D721Med (cell line): ENCODE results near the gene CNTNAP2.

Experiments
- DNase-seq: peaks from one replicate; pipeline ENCODE4 v3.0.0; 2011; ENCODE audit warnings: low spot score; ENCODE audit not compliant: insufficient read length
- FAIRE-seq: peaks from 2 replicates; lab custom pipeline; 2011; peaks lifted over from hg19 to GRCh38; lab: Jason Lieb, UNC
- TF ChIP-seq, protein P1 (sequence below): IDR thresholded peaks from 2 replicates; pipeline ENCODE4 v1.5.1; 2012; ENCODE audit warnings: mild to moderate bottlenecking, control low read depth; ENCODE audit not compliant: insufficient read depth; ENCODE audit errors: missing control alignments

Gene CNTNAP2

GRCh38 chr7:147978651-147979050, 1862.0 kb downstream of the CNTNAP2 start:
- DNase-seq: no peak
- FAIRE-seq: no peak
- TF ChIP-seq, protein P1, sequence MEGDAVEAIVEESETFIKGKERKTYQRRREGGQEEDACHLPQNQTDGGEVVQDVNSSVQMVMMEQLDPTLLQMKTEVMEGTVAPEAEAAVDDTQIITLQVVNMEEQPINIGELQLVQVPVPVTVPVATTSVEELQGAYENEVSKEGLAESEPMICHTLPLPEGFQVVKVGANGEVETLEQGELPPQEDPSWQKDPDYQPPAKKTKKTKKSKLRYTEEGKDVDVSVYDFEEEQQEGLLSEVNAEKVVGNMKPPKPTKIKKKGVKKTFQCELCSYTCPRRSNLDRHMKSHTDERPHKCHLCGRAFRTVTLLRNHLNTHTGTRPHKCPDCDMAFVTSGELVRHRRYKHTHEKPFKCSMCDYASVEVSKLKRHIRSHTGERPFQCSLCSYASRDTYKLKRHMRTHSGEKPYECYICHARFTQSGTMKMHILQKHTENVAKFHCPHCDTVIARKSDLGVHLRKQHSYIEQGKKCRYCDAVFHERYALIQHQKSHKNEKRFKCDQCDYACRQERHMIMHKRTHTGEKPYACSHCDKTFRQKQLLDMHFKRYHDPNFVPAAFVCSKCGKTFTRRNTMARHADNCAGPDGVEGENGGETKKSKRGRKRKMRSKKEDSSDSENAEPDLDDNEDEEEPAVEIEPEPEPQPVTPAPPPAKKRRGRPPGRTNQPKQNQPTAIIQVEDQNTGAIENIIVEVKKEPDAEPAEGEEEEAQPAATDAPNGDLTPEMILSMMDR: no peak

DNA sequence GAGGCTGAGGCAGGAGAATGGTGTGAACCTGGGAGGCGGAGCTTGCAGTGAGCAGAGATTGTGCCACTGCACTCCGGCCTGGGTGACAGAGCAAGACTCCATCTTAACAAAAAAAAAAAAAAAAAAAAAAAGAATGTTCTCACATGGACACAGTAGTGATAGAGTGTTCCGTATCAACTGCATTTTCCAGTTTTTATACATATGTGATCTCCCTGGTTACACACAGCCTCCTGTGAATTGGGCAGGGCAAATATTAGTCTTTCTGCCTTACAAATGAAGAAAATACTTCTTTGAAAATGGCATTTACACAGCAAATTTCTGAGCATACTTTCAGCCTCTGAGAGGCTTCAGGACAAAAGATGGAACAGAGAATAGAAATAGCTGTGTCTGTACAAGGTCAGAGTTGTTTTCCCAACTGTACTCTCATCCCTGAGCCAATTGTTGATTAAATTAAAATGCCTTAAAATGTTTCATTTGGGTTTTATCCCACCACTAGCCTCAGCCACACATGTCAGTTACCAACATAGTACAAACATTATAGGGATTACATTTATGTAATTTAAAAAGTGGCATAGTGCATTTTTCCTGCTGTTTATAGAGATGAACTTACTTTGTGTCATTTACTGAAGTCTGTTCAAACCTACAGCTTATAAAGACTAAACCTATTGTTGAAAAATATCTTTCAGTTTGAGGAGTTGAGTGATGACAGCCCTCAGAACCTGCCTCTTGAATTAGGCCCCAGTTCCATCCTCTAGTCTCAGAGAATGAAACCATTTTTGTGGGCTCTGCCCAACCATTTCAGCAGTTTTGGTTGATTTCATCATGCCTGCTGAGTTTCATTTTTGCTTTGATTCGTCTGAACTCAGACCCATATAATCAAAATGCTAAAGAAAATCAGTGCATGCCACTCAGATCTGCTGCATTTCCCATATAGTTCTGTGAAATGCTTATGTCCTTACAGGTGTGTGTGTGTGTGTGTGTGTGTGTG, 1864.5 kb downstream of the CNTNAP2 start:
- no peak for FAIRE-seq
- TF ChIP-seq, protein P1: no peak
- DNase-seq: no peak

- no peak for DNase-seq
- no peak for FAIRE-seq
- TF ChIP-seq, protein P1: no peak
Observed at GRCh38 chr7:147982307-147982706, 1865.7 kb downstream of the CNTNAP2 start.

GRCh38 chr7:147984265-147984664, 1867.7 kb downstream of the CNTNAP2 start:
- DNase-seq (no peak), FAIRE-seq (no peak)
- TF ChIP-seq, protein P1: no peak

- TF ChIP-seq, protein P1: no peak
- DNase-seq: no peak
- no peak for FAIRE-seq
Observed at GRCh38 chr7:147990079-147990478, 1873.5 kb downstream of the CNTNAP2 start.

DNA sequence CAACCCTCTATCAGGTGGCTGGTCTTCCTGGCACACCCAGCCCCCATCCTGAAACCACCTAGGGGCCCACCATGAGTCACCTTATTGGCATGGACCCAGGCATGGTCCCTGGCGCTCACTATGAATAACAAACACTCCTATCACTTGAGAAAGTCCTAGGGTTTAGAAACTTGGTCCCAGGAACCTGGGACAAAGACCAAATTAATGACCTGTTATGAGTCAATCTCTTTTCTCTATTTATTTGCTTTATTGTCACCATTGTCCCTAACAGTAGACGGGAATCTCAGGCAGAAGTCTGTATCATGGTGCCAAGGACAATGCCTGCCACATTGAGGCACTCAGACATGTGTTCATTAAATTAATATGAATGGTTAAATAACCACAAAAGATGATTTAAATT, 1874.3 kb downstream of the CNTNAP2 start:
- TF ChIP-seq, protein P1: no peak
- no peak for DNase-seq
- no peak for FAIRE-seq

DNA sequence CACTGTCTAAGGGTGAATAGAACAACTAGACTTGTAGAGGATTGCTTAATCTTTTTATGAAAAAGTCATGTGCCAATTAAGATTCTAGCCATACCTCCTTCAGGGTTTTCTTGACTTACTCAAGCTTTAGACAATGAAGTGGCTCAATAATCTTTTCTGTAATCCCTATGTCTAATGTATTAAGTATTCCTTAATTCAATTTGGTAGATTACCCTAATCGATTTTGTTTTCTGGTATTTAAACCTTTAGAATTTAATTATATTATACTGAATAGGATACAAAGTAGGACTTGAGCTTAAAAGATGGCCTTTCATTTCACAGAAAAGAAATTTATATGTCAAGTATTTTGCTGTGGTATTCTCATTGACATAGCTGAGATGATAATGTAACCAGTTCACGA, 1876.1 kb downstream of the CNTNAP2 start:
- no peak for DNase-seq
- FAIRE-seq: peak; percentile 21
- TF ChIP-seq, protein P1: no peak
